SH-SY5Y (cell line): Measurements from ENCODE around the gene DIAPH3.

Source experiments
- GATA2 ChIP-seq: IDR thresholded peaks from 2 replicates; pipeline ENCODE4 v1.6.1; 2011; ENCODE audit warnings: mild to moderate bottlenecking, low read depth, low read length
- GATA3 ChIP-seq: IDR thresholded peaks from 2 replicates; pipeline ENCODE4 v1.6.1; 2011; ENCODE audit warnings: low read depth, mild to moderate bottlenecking, low read length, moderate library complexity

GRCh38 chr13:59746291-59746962 lies 417.3 kb downstream of the DIAPH3 start:
- TF ChIP-seq GATA2 (no peak), GATA3 (no peak)
